ENCODE results near the gene MYH11.

Gene MYH11

DNA sequence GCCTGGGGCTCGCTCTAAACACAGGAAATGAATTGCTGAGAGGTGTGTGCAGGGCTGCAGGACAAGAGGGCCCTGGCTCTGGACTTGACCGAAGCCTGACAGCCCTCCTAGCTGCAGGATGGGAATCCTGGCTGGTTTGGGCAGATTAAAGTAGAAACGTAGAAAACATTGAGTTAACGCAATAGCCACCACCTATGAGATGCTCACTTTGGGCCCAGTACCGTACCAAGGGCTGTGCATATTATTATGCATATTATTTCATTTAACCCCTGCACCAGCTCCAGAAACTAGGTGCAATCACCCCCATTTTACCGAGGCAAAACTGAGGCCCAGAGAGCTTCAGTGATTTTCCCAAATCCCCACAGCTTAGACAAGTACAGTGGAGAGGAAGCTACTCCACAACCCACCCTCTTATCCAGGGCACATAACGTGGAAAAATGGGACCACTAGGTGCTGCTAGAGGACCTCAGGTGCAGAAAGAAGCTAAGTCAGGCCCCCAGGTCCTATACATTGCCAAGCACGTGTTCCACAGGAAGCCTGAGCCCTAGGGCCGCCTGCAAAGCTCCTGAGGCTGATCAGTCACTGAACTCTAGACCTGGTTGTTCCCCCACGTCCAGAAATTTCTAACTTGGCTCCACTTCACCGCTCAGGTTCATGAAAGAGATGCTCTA lies 79.2 kb downstream of the MYH11 start:
- no peak for DNase-seq (ENCODE audit: low read depth in 2 of 2)

DNA sequence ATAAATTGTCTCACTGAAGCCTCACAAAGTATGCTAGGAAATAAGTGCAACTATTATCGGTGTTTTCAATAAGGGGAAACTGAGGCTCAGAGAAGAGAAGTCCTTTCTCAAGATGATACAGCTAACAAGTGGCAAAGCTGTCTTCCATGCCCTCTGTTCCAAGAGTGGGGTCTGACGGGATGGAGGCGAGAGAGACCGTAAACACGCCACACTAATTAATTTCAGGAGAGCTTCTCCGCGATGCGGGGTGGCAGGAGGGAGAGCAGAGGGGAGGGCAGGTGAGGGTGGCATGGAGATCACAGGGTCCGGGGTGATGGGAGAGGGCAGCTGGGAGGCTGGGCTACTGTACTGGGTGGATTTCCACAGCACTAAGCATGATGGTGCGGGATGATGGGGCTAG lies 80.3 kb downstream of the MYH11 start:
- DNase-seq (ENCODE audit: low read depth in 2 of 2), result no peak

DNA sequence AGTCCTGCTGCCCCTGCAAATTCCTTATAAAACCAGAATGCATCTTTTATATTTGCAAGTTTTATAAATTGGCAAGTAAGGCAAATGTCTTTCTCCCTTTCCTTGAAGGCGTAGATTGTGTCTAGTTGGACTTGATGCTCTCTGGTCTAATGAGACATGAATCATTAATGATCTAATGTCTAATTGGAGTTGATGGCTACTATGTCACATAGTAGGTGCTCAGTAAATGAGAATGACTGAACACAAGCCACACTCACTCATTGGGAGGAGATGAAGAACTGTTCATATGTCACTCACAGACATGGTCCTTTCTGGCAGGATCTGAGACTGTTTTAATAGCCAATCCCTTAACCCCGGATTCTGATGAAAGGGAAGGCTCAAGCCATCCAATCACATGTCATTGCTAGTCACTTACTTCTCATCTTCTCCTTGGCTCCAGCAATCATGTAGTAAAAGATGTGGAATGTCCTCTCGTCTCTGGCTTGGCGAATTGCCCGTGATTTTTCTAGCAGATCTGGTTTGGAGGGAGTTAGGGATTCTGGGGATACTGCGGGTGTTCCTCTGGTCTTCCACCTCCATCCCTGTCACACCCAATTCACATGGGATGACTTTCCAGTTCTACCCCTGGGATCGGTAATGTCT lies 81.0 kb downstream of the MYH11 start:
- DNase-seq (ENCODE audit: low read depth in 2 of 2), result no peak

DNA sequence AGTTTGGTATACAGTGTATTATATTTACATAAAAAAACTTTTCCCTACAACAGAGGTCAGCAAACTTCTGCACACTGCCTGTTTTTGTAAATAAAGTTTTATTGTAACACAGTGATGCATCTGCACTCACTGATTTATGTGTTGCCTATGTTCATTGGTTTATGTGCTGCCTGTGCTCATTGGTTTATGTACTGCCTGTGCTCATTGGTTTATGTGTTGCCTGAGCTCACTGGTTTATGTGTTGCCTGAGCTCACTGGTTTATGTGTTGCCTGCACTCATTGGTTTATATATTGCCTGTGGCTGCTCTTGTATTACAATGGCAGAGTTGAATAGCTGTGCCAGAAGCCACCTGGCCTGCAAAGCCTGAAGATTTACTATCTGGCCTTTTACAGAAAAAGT lies 81.6 kb downstream of the MYH11 start:
- no peak for DNase-seq (ENCODE audit: low read depth in 2 of 2)

DNA sequence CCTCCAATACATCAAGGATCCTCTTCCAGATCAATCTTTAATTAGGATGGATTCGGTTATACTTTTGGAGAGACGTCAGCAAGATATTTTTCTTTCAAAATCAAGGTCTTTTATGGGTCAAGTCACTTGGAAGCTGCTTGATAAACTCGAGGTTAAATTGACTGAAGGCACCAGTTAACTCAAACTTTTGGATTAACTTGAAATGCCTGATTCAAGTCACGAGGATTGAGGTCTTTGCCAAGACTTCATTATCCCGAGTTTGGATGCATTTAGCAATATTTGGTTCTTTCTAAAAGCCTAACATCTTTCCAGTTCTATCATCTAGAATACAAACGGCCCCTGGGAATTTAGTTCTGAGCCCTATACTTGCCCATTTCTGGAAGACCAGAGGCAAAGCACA lies 82.9 kb downstream of the MYH11 start:
- DNase-seq (ENCODE audit: low read depth in 2 of 2), result no peak

DNA sequence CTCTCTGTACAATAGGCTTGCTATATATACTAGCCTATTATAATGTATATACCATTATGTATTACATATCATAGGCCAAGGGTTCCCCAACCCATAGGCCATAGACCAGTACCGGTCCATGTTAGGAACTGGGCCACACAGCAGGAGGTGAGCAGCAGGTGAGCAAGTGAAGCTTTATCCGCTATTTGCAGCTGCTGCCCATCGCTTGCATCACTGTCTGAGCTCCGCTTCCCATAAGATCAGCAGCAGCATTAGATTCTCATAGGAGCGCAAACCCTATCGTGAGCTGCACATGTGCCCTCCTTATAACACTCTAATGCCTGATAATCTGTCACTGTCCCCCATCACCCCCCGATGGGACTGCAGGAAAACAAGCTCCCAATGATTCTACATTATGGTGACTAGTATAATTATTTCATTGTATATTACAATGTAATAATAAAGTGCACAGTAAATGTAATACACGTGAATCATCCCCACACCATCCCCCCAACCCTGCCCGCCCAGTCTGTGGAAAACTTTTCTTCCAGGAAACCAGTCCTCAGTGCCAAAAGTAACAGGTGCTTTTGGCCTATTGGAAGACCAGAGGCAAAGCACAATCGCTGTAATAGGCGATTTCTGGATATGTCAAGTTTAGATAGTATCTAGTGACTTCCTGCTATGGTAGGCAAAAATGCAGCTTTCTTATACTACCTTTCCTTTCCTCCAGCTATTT lies 84.1 kb downstream of the MYH11 start:
- no peak for DNase-seq (ENCODE audit: low read depth in 2 of 2)

DNA sequence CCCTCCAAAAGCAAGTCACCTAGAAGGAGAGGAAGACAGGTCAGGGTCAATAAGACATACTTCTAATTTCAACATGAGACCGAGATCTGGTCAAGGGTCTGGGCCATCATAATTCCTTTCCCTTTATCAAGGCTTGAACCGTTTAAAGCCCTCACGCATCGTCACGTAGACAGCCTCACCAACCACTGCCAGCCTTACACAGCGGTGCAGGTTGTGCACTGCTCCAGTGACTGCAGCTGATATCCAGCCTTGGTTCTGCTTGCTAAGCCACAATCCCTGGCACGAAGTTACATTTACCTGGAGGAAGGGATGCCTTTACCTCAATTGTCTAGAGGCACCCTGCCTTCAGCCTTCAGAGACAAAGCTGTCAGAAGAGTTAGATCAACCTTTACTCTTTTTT lies 85.1 kb downstream of the MYH11 start:
- no peak for DNase-seq (ENCODE audit: low read depth in 2 of 2)

DNA sequence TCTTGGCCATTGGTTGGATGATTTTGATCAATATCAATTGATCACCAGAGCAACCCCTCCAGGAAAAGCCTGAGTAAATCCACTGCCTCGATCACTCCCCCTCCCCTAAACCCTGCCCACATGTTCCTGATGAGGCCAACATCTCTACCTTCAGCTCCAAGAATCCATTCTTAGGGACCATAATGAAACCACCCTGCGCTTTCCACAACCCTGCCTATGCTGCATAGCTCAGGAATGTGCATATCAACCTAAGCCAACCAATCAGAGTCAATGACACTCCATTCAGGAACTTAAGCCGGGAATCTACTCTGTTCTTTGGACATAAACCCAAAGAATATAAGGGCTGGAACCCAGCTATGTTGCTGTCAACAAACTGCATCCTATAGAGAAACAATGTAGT lies 86.3 kb downstream of the MYH11 start:
- DNase-seq (ENCODE audit: low read depth in 2 of 2), result no peak

DNA sequence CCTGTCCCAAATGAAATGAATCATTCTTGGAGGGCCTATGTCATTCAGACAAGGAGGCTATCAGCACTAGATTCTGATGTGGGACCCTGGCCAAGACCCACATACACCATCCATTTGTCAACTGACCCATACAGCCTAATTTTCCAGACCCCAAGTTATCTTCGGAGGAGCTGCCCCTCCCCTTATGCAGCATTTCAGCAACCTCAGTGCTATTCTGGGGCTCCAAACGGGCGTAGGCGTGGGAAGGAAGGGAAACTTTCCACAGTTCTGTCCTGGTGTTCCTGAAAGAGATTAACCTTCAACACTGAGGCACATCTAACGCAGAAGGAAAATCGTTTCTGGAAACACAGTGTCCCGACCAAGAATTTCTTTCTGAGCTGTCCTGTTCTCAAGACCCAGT lies 86.7 kb downstream of the MYH11 start:
- DNase-seq (ENCODE audit: low read depth in 2 of 2), result no peak

DNA sequence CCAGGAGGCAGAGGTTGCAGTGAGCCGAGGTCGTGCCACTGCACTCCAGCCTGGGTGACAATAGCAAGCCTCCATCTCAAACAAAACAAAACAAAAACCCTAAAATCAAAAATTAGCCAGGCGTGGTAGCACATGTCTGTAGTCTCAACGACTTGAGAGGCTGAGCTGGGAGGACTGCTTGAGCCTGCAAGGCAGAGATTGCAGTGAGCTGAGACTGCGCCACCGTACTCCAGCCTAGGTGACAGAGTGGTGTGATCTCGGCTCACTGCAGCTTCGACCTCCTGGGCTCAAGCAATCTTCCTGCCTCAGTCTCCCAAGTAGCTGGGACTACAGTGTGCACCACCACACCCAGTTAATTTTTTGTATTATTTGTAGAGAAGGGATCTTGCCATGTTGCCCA lies 87.6 kb downstream of the MYH11 start:
- no peak for DNase-seq (ENCODE audit: low read depth in 2 of 2)

DNA sequence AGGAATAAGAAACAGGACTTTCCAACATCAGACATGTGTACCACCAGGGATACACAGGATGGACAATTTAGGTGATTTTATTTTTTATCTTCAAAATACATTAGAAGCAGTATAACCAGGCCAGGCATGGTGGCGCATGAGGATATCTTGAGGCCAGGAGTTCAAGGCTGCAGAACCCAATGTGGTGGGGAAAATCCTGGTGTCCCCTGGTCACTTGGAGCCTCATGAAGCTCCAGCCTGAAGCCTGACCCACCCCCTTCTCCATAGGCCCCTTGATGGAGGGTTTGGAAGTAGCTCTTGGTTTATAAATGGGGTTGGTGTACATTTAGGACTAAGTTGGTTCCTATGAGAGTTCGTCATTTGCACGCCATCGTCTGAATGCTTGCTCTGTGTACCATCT lies 88.6 kb downstream of the MYH11 start:
- DNase-seq (ENCODE audit: low read depth in 2 of 2), result no peak

DNA sequence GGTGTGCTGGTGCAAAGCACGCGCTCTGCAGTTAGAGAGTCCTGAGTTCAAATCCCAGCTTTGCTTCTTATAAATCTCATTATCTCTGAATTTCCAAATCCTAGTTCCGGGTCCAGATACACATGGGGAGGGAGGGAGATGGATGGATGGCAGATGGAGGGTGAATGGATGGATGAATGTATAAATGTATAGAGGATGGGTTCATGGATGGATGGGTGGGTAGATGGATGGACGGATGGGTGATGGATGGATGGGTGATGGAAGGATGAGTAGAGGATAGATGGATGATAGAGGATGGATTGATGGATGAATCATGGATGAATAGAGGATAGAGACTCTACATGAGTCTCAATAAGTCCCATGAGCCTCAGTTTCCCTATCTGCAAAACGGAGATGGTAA lies 89.9 kb downstream of the MYH11 start:
- no peak for DNase-seq (ENCODE audit: low read depth in 2 of 2)

DNA sequence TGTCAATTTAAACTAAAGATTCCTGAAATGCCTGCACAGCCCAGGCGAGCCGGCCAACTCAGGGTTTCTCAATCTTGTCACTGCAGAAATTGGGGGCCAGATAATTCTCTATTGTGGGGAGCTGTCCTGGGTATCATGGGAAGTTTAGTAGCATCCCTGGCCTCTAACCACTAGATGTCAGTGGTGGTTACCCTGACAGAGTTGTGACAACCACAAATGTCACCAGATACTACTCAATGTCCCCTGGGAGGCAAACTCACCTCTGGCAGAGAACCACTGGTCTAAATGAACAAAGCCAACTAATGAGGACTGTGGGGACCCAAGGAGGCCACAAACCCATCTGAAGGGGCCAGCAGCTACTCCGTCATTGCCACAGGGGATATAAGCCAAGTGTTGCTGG lies 90.9 kb downstream of the MYH11 start:
- no peak for DNase-seq (ENCODE audit: low read depth in 2 of 2)

DNA sequence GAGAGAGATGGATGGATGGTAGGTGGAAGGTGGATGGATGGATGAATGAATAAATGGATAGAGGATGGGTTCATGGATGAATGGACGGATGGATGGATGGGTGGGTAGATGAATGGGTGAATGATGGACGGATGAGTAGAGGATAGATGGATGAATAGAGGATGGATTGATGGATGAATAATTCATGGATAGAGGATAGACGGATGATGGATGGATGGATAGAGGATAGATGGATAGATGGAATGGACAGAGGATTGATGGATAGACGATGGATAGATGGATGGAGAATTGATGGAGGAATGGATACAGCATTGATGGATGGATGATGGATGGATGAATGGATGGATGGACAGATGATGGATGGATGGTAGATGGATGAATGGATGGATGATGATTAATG lies 91.7 kb downstream of the MYH11 start:
- no peak for DNase-seq (ENCODE audit: low read depth in 2 of 2)

DNA sequence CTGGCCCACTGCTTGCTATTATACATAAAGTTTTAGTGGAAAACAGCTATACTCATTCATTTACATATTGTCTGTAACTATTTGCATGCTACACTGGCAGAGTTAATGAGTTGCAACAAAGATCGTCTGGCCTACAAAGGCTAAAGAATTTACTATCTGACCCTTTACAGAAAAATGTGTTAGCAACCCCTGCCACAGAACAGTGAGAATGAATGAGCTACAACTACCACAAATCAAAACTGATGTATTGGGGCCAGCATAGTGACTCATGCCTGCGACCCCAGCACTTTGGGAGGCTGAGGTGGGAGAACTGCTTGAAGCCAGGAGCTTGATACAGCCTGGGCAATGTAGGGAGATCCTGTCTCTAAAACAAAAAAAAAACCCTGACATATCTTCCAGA lies 92.7 kb downstream of the MYH11 start:
- DNase-seq (ENCODE audit: low read depth in 2 of 2), result no peak

DNA sequence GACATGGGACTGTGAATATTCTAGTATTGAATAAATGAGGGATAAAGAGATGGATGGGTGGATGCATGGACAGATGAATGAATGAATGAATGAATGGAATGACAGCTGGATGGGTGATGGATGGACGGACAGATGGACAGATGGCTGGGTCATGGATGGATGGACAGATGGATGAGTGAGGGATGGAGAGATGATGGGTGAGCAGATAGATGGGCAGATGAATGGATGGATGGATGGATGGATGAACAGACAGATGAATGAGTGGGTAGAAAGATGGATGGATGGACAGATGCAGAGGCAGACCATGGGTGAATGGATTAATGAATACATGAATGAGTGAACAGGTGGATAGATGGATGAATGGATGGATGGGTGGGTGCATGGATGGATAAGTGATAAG lies 96.7 kb downstream of the MYH11 start:
- DNase-seq (ENCODE audit: low read depth in 2 of 2), result no peak

DNA sequence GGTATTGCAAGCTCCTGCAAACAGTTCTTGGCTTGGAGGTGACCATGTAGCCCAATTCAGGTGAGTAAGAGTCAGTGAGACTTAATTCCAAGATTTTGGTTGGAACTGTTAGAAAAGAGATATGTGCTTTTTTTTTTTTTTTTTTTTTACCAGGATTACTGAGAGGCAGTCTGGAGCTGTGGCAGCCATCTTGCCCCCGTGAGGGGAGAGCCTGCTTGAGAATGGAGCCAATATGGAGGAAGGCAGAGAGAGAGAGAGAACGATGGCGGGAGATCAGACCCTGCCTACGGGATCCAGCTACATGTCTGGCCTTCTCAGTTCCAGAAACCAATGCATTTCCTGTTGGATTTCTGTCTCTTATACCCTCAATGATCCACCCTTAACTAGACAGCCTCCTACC lies 97.8 kb downstream of the MYH11 start:
- no peak for DNase-seq (ENCODE audit: low read depth in 2 of 2)

DNA sequence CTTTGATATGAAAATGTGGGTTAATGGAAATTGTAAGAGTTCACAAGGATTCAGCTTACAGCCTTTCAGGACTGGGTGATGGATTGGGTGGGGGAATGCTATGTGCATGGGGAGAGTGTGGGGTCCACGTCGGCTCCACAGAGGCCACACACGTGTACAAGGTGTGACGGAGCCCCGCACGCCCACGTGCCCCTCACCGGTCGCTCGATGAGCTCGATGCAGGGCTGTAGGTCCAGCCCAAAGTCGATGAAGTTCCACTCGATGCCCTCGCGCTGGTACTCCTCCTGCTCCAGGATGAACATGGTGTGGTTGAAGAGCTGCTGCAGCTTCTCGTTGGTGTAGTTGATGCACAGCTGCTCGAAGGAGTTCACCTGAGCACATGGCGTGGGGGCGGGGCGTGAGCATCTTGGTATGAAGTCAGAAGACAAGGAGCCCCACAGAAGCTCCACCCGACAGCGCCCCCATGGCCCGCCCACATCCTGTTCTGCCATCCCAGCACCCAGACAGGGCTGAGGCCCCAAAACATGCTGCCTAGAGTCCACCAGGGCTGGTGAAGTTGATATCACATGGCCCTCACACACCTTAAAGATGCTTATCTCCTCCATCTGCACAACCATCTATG lies 99.1 kb downstream of the MYH11 start:
- DNase-seq (ENCODE audit: low read depth in 2 of 2), result no peak

DNA sequence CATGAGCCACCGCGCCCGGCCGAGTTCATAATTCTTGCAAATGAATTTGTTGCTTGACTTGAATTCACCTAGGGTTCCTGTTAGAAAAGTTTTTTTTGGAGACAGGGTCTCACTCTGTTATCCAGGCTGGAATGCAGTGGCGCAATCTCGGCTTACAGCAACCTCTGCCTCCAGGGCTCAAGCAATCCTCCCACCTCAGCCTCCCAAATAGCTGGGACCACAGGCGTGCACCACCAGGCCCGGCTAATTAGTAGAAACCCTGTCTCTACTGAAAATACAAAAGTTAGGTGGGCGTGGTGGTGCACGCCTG lies 99.8 kb downstream of the MYH11 start:
- no peak for DNase-seq (ENCODE audit: low read depth in 2 of 2)

DNA sequence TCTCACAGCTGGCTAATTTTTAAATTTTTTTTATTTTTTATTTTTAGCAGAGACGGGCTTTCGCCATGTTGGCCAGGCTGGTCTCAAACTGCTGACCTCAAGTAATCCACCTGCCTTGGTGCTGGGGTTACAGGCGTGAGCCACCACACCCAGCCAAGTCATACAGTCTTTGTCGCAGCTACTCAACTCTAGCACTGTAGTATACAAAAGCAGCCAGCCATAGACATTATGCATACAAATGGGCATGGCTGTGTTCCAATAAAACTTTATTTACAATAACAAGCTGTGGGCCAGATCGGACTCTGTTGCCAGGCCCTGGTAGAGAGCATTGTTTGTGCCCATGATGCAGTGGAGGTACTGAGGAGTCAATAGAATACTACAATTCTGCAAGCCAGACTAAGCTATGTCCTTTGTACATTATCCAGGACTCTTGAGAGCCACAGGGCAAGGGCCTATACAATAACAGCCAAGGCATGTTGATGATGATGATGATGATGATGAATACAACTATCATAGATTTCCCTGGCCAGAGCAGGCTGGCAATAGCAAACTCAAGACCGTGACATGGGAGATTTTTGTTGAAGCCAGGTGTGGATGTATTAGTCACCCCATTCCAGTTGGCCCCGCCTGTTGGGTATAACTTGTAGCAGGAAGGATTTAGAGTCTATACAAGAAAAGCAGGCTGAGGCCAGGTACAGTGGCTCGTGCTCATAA lies 101.8 kb downstream of the MYH11 start:
- no peak for DNase-seq (ENCODE audit: low read depth in 2 of 2)

DNA sequence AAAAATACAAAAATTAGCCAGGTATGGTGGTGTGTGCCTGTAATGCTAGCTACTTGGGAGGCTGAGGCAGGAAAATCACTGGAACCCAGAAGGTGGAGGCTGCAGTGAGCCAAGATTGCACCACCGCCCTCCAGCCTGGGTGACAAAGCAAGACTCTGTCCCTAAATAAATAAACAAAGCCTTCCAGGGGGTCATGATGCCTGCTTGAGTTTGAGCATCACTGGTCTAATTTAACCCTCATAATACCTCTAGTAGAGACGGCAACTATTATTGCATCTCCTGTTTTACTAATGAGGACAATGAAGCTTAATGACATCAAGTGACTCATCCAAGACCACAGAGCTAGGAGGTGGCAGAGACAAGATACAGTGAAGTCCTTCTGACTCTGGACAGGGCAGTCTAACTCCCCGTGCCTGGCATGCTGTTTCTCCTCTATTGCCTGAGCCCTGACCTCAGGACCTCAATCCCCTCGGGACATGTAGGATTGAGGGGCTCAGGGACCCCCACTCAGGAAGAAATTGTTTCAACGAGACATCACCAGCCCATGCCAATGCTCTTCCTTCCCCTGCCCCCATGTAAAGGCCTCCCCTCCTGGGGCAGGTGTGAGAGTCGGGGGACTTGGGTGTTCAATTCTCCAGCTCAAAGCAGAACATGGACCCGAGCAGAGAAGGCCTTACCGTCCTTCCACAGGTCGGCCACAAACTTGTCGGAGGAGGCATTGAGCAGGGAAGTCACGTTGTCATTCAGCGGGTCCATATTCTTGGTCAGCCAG lies 103.9 kb downstream of the MYH11 start:
- DNase-seq (ENCODE audit: low read depth in 2 of 2), result no peak

DNA sequence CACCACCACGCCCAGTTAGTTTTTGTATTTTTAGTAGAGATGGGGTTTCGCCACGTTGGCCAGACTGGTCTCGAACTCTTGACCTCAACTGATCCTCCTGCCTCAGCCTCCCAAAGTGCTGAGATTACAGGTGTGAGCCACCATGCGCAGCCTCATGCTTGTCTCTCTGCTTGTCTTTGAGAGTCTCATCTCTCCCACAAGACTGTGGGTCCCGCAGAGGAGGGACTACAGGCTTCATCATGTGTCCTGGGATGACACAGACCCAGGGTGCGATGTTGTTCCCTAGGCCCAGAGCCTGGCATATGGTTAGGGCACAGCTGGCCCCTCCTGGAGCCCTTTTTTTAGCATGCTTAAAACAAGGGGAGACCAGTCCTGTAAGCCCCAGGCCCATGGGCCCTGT lies 104.9 kb downstream of the MYH11 start:
- no peak for DNase-seq (ENCODE audit: low read depth in 2 of 2)

Measured in stimulated activated CD4-positive, alpha-beta T cell treated with anti-CD3 and anti-CD28 coated beads, Interleukin-1b, Interleukin-23, amount 100 ng/mL, for 1 hour (primary cell).